Raji (cell line): ENCODE results near the gene ADRA2A.

Source experiments
- POLR2A ChIP-seq: IDR thresholded peaks from 2 replicates; pipeline ENCODE4 v1.6.1; 2011; ENCODE audit warnings: low read depth, low read length, control low read depth; ENCODE audit not compliant: insufficient read depth

ADRA2A gene

DNA sequence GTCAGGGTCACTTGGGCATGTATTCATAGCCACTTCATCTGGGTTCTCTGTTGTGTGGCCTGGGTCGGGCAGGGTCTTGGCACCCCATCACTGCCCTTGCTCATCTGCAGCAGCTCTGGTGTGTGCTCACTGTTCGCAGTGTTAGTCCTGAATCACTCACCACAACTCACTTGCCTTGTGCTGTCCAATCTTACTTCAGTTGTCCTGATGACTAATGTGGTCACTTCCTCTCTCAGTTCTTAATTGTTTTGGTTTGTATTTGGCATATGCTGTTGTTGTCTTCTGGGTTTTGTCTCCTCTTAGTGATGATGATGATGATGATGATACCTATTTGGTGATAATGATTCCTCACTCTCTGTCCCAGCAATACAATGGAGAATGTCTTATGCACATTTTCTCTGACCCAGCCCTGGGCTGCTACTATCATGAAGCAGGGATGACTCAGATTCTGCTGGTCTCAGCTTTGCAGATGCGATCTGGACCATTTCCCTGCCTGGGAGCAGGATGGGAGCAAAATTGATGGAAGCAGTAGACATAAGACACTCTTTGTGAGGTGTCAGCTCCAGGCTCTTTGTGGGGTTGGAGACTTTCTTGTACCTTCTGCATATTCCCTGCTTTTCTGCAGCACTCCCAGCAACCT is 17.0 kb downstream of the ADRA2A start:
- TF ChIP-seq POLR2A: no peak

DNA sequence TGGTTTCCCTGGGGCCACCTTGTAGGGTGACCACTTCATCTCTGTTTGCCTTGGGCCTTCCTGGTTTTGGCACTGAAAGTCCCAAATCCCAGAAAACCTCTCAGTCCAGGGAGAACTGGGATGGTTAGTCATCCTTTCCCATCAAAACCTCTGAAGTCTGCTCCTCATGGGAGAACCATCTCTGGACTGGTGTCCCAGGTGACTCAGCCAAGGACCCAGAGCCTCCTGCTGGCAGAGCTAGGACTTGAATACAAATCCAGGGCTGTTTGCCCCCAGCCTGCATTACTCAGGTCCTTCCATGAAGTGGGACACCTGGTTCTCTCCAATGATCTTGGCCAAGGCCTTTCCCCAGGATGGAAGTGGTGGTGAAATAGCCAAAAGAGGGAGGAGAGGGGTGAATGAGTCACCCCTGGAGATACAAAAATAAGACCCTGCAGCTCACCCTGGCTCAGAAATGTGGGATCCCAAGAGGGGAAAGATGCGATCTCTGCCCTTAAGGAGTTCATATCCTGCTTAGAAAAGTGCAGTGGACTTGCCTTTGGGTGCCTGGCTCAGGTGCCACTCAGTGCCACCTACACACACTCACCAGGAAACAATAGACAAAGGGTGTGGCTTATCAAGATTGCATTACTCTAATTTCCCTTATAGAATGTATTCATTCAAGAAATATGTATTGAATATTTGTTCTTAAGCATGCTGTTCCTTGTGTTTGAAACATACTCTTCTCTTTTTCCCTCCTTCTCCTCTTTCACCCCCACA is 22.0 kb downstream of the ADRA2A start:
- TF ChIP-seq POLR2A: no peak

DNA sequence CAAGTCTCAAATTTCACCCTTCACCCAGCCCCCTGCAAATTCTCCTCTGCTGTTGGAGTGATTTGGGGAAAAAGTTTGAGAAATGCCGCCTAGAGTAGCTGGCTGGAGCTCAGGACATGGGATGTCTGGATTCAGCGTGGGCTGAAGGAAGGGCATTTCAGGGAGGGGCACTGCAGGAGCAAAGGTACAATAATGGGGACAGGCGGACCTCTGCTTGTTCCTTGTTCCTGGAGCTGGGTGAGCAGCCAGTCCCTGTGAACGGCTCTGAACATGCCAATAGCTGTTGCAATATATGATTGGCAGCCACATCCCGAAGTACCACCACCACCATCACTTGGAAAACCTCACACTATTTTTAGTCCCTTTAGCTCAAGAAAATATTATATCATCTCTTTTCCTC is 23.4 kb downstream of the ADRA2A start:
- TF ChIP-seq POLR2A: no peak

- no peak for TF ChIP-seq POLR2A
These were observed 25.0 kb downstream of the ADRA2A start for GRCh38 chr10:111101796-111102195.

GRCh38 chr10:111102359-111102837 is 25.6 kb downstream of the ADRA2A start:
- TF ChIP-seq POLR2A: no peak

DNA sequence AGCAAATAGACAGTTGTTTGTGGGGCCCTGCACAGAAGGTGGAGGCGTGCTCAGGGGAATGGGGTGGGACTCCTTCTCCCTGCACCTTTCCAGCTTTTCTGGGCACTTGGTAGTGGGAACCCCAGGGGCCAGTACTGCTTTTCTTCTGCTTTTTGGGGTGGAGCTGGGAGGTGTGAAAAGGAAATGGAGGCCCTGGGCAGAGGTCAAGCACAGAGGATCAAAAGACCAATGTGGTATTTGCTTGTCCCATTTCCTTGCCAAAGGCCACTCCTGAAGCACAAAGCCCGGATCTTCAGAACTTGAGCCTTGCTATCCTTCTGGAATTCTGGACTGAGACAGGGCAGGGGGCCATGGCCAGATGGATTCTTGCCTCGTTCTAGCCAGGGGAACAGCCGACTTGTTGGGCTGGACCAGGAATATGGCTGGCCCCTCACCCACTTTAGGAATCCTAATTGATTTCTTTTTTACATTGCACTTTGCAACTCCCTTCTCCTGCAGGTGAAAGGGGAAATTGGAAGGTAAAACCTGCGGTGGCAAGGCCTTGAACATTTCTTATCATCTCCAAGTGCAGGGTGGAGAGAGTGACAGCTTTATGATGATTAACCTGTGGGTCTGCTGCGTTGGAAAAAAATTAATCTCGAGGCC is 26.5 kb downstream of the ADRA2A start:
- no peak for TF ChIP-seq POLR2A

GRCh38 chr10:111104811-111105210 is 28.0 kb downstream of the ADRA2A start:
- no peak for TF ChIP-seq POLR2A

DNA sequence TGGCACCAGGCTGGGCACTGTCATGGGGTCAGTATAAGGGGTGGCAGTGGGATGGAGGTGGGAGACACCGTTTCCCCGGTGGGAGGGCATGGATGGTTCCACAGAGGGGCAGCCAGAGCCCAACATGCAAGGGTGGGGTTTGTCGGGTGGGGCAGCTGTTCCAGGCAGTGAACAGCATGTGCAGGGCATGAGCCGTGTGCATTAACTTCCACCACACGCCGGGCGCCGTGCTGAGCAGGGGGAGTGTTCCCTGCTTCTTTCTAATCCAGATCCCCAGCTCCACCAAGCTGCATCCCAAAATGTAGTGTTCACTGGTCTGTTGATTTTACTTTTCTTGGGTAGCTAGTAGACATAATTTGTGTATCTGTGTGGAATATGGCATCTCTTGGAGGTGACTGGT is 29.3 kb downstream of the ADRA2A start:
- TF ChIP-seq POLR2A: no peak

DNA sequence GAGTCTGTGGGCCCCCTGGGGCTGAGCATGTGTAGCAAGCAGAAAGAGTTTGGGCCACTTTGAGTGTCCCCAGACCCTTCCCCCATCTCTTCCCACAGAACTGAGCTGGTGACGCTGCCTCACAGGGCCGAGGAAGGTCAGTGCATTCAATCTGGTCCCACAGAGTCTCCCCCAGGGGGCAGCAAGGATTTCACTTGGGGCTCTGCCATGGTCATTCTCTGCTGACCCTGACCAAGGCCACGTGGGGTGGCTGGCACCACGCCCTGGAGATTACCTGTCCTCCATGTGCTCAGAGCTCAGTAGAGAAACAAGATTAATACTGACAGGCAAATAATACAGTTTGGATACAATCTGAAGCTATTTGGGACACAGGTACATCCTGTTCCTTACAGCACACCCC is 30.2 kb downstream of the ADRA2A start:
- no peak for TF ChIP-seq POLR2A

GRCh38 chr10:111107846-111108245 is 31.0 kb downstream of the ADRA2A start:
- no peak for TF ChIP-seq POLR2A

- no peak for TF ChIP-seq POLR2A
These were observed 31.6 kb downstream of the ADRA2A start for GRCh38 chr10:111108441-111108840.

GRCh38 chr10:111109501-111110242 is 32.8 kb downstream of the ADRA2A start:
- no peak for TF ChIP-seq POLR2A

GRCh38 chr10:111110771-111111170 is 33.9 kb downstream of the ADRA2A start:
- no peak for TF ChIP-seq POLR2A

DNA sequence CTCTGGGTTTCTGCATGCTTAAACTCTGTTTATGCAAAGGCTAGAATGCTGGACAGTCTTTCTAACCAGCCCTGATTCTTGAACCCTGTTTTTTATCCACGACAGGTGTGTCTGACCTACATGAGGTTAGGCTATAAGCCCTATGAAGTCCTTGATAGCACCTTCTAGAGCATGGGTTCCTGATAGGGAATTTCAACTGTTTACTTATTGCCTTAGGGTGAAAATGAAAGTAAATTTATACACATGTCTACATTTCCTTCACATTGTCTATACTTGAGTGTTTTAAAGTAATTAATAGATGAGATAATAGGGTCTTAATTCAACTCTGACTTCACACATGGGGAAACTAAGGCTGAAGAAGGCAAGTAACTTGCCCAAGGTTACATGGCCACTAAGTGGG is 35.5 kb downstream of the ADRA2A start:
- no peak for TF ChIP-seq POLR2A

DNA sequence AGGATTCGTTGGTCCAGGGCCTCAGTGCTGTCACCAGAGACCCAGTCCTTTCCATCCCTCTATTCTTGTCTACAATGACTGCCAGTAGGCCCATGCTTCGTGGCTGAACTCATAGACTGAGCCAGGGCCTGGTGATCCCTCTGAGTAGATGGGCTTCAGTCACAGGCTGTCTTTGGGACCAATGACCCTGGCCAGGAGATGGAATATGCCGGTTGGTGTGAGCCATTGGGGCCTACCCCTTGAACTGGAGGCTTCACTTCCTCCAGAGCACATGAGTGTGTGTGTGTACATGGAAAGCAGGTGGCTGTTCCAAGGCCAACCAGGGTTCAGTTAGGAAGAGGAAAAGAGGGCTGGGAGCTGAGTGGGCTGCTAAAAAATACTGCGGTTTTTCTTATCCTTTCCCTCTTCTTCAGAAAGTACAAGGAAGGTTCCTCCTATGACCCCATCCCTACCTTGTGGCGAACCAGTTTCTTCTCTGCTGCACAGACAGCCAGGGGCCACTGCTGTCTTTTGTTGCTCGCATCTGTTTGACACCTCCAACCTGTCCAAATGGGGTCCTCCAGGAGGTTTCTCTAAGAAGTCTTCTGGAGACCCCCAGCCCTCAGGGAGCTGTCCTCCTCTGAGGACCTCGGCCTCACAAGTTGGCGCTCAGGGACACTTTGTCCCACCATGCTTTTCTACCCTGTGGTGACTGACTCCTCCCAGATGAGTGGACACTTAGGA is 36.6 kb downstream of the ADRA2A start:
- TF ChIP-seq POLR2A: no peak
